ENCODE results near the gene ZNF35. TPM values are rescaled to one million over a fixed set of nuclear protein-coding genes. Genes with fewer than 3 reads are reported as not detected.

The ZNF35 gene
- polyA plus RNA-seq, 2 of the 4 experiments (the other 2 are of a cell fraction), result 4.1 to 5.0 TPM

DNA sequence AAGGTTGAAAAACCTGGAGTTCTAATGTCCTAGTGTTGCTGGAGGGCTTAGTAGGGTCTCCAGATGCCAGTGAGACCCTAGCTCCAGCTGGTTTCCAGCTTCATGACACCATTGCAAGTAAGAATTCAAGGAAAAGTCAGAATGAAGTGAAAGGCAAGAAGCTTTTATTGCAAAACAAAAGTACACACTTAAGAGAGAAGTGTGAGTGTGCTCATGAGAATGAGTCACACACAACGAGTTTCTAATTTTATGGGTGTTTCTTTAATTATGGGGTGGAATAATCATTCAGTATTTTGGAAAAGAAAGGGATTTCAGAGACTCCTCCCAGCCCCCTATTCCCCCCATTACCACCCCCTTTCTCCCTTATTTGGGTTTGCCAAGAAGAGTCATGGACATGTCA lies 39.4 kb downstream of the ZNF35 start:
- DNase-seq (ENCODE audit: low read depth in 1 of 2, low spot score in 1 of 2) (no peak), FAIRE-seq (no peak), ATAC-seq (no peak)
- Histone ChIP-seq H3K27ac (no peak overlapping the region), H3K4me2 (no peak overlapping the region), H3K4me3 (no peak overlapping the region), H3K9me3 (peaks cover 3% of the 10 kb centered on the region; the same call in 2 of the 3 replicates), H3K4me1 (no peaks in the 10 kb centered on the region)
- ChIA-PET CTCF (no interaction called here), POLR2A (no interaction called here)
- WGBS (ENCODE audit: missing lambda C conversion rate), result 0% methylated on average over 1 of the region's 1 CpG
- TF ChIP-seq RAD21 (conservative IDR thresholded peaks at IDR 0.05 in 1 of 2, IDR thresholded peaks at IDR 0.05 in 1 of 2), result no peak
- no peak for TF ChIP-seq NPAS2 (CRISPR knock-in tag; IDR thresholded peaks at IDR 0.05; ENCODE audit: borderline replicate concordance)
- no peak for TF ChIP-seq ZNF302 (CRISPR knock-in tag; IDR thresholded peaks at IDR 0.05)
- no peak for TF ChIP-seq JUN (IDR thresholded peaks at IDR 0.05)
- TF ChIP-seq RNF2 (IDR thresholded peaks at IDR 0.05; ENCODE audit: borderline replicate concordance, low read depth), result no peak
- no peak for TF ChIP-seq FOXS1 (CRISPR knock-in tag; IDR thresholded peaks at IDR 0.05)
- TF ChIP-seq FOSB (CRISPR knock-in tag; IDR thresholded peaks at IDR 0.05), result no peak
- no peak for TF ChIP-seq EHF (CRISPR knock-in tag; IDR thresholded peaks at IDR 0.05)
- TF ChIP-seq CBX2 (IDR thresholded peaks at IDR 0.05; ENCODE audit: borderline replicate concordance, low read depth), result no peak
- TF ChIP-seq, protein P1, sequence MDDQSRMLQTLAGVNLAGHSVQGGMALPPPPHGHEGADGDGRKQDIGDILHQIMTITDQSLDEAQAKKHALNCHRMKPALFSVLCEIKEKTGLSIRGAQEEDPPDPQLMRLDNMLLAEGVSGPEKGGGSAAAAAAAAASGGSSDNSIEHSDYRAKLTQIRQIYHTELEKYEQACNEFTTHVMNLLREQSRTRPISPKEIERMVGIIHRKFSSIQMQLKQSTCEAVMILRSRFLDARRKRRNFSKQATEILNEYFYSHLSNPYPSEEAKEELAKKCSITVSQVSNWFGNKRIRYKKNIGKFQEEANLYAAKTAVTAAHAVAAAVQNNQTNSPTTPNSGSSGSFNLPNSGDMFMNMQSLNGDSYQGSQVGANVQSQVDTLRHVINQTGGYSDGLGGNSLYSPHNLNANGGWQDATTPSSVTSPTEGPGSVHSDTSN (IDR thresholded peaks at IDR 0.05), result no peak
- TF ChIP-seq CTCF (IDR thresholded peaks at IDR 0.05), result no peak
- TF ChIP-seq E2F6 (IDR thresholded peaks at IDR 0.05; ENCODE audit: borderline replicate concordance, low read depth), result no peak
- TF ChIP-seq, protein P2, sequence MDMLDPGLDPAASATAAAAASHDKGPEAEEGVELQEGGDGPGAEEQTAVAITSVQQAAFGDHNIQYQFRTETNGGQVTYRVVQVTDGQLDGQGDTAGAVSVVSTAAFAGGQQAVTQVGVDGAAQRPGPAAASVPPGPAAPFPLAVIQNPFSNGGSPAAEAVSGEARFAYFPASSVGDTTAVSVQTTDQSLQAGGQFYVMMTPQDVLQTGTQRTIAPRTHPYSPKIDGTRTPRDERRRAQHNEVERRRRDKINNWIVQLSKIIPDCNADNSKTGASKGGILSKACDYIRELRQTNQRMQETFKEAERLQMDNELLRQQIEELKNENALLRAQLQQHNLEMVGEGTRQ (IDR thresholded peaks at IDR 0.05), result no peak
- no peak for TF ChIP-seq ZSCAN20 (CRISPR knock-in tag; IDR thresholded peaks at IDR 0.05)
- TF ChIP-seq CBX8 (IDR thresholded peaks at IDR 0.05), result no peak
- TF ChIP-seq MAFK (IDR thresholded peaks at IDR 0.05; ENCODE audit: partially characterized antibody), result no peak
- TF ChIP-seq POLR2AphosphoS2 (conservative IDR thresholded peaks at IDR 0.05; ENCODE audit: low read length), result no peak

Other genes starting within 250 kb of the ZNF35 start
- gene ZNF445, start 171.1 kb upstream of the ZNF35 start, polyA plus RNA-seq (2011; rRNA removed), result 3.4 and 4.8 TPM in 2 replicates
- gene ZNF445, start 171.1 kb upstream of the ZNF35 start, polyA plus RNA-seq (2017; fragmentation: RNase III; extraction: RNeasy Plus Mini Kit Qiagen cat#74134 plus additional on column Dnase treatment), result 4.0 to 4.2 TPM (median 4.0 TPM) in 3 replicates
- not detected in 2 replicates for gene ZKSCAN7, start 93.5 kb upstream of the ZNF35 start, polyA plus RNA-seq (2011; rRNA removed)
- not detected in 3 replicates for gene ZKSCAN7, start 93.5 kb upstream of the ZNF35 start, polyA plus RNA-seq (2017; fragmentation: RNase III; extraction: RNeasy Plus Mini Kit Qiagen cat#74134 plus additional on column Dnase treatment)
- not detected in 2 replicates for gene ZNF660, start 63.8 kb upstream of the ZNF35 start, polyA plus RNA-seq (2011; rRNA removed)
- not detected in 3 replicates for gene ZNF660, start 63.8 kb upstream of the ZNF35 start, polyA plus RNA-seq (2017; fragmentation: RNase III; extraction: RNeasy Plus Mini Kit Qiagen cat#74134 plus additional on column Dnase treatment)
- 3.7 TPM in 2 replicates for gene ZNF197, start 23.7 kb upstream of the ZNF35 start, polyA plus RNA-seq (2011; rRNA removed)
- 2.8 to 2.9 TPM (median 2.9 TPM) in 3 replicates for gene ZNF197, start 23.7 kb upstream of the ZNF35 start, polyA plus RNA-seq (2017; fragmentation: RNase III; extraction: RNeasy Plus Mini Kit Qiagen cat#74134 plus additional on column Dnase treatment)
- gene ZNF502, start 63.9 kb downstream of the ZNF35 start, polyA plus RNA-seq (2011; rRNA removed), result 3.3 TPM in 2 replicates
- gene ZNF502, start 63.9 kb downstream of the ZNF35 start, polyA plus RNA-seq (2017; fragmentation: RNase III; extraction: RNeasy Plus Mini Kit Qiagen cat#74134 plus additional on column Dnase treatment), result 1.5 to 1.8 TPM (median 1.7 TPM) in 3 replicates
- 0.03 TPM in 1 of 2 replicates, not detected in the other for gene ZNF501, start 80.9 kb downstream of the ZNF35 start, polyA plus RNA-seq (2011; rRNA removed)
- gene ZNF501, start 80.9 kb downstream of the ZNF35 start, polyA plus RNA-seq (2017; fragmentation: RNase III; extraction: RNeasy Plus Mini Kit Qiagen cat#74134 plus additional on column Dnase treatment), result 0.03 to 0.09 TPM in 2 of 3 replicates, not detected in the other
- gene KIAA1143, start 112.9 kb downstream of the ZNF35 start, polyA plus RNA-seq (2011; rRNA removed), result 13.3 and 16.6 TPM in 2 replicates
- gene KIAA1143, start 112.9 kb downstream of the ZNF35 start, polyA plus RNA-seq (2017; fragmentation: RNase III; extraction: RNeasy Plus Mini Kit Qiagen cat#74134 plus additional on column Dnase treatment), result 10.1 to 10.8 TPM (median 10.6 TPM) in 3 replicates
- gene KIF15, start 113.1 kb downstream of the ZNF35 start, polyA plus RNA-seq (2011; rRNA removed), result 6.8 and 13.5 TPM in 2 replicates
- gene KIF15, start 113.1 kb downstream of the ZNF35 start, polyA plus RNA-seq (2017; fragmentation: RNase III; extraction: RNeasy Plus Mini Kit Qiagen cat#74134 plus additional on column Dnase treatment), result 7.7 to 8.7 TPM (median 8.4 TPM) in 3 replicates
- 18.0 and 22.8 TPM in 2 replicates for gene TMEM42, start 213.2 kb downstream of the ZNF35 start, polyA plus RNA-seq (2011; rRNA removed)
- gene TMEM42, start 213.2 kb downstream of the ZNF35 start, polyA plus RNA-seq (2017; fragmentation: RNase III; extraction: RNeasy Plus Mini Kit Qiagen cat#74134 plus additional on column Dnase treatment), result 7.7 to 10.0 TPM (median 9.3 TPM) in 3 replicates
- 0.01 and 0.03 TPM in 2 replicates for gene TGM4, start 225.9 kb downstream of the ZNF35 start, polyA plus RNA-seq (2011; rRNA removed)
- not detected in 3 replicates for gene TGM4, start 225.9 kb downstream of the ZNF35 start, polyA plus RNA-seq (2017; fragmentation: RNase III; extraction: RNeasy Plus Mini Kit Qiagen cat#74134 plus additional on column Dnase treatment)

Measured in A549 (cell line).